Ovary (tissue), 9 donors: Measurements from ENCODE around the gene STAMBPL1. TPM values are rescaled to one million over a fixed set of nuclear protein-coding genes. Genes with fewer than 3 reads are reported as not detected.
A peak's percentile ranks its signal among the peaks of the same experiment; 100 is the strongest.

Experiments
- DNase-seq, 5 donors: peaks; one replicate each; pipeline ENCODE4 v3.0.0-alpha.2; 2019 to 2020
- H3K27ac ChIP-seq, 2 donors: fragments of 200-600 bp; one replicate each; pipeline versions ENCODE4 v1.5.1 to v1.8.0; 2019 to 2022
- H3K27me3 ChIP-seq: fragments of 200-600 bp; one replicate; pipeline ENCODE4 v1.8.0; 2022
- H3K36me3 ChIP-seq: fragments of 200-600 bp; sonication (generic); one replicate; pipeline ENCODE4 v1.5.1; 2019
- H3K4me1 ChIP-seq: one replicate; pipeline ENCODE4 v1.8.1; 2013; ENCODE audit warnings: mild to moderate bottlenecking, moderate library complexity; ENCODE audit not compliant: insufficient read depth
- H3K4me3 ChIP-seq: fragments of 200-600 bp; sonication (generic); one replicate; pipeline ENCODE4 v1.5.1; 2017
- H3K9me3 ChIP-seq, 2 donors: fragments of 200-600 bp in 1 of 2; sonication (generic) in 1 of 2; one replicate each; pipeline versions ENCODE4 v1.5.1 to v1.8.1; 2013 to 2019; ENCODE audit warnings: mild to moderate bottlenecking in 1 of 2, moderate library complexity in 1 of 2
- EP300 ChIP-seq: sonication (generic); formaldehyde crosslinking; IDR thresholded peaks from one replicate; pipeline ENCODE4 v1.6.1; 2017; ENCODE audit warnings: antibody characterized with exemption
- POLR2A ChIP-seq: fragments of 450-650 bp; IDR thresholded peaks from one replicate; pipeline ENCODE4 v1.6.1; 2017; ENCODE audit warnings: antibody characterized with exemption, mild to moderate bottlenecking, moderate library complexity
- WGBS, 3 donors: extraction: QIAGEN DNeasy Blood & Tissue Kit in 1 of 3; methylation state at CpG; one replicate each; pipeline versions ENCODE4 v1.1.5 to v1.1.7; 2013 to 2017; 5-methylcytosine and 5-hydroxymethylcytosine counted together
- intact Hi-C, 4 donors: fragments of 100-400 bp; cut with DNase I; formaldehyde crosslinking; loops; one replicate each; pipeline versions ENCODE4 v1.11.0 to v1.15.1; 2022 to 2023
- polyA plus RNA-seq, 2 donors: library from polyadenylated mRNA; stranded (reverse); fragments of 200-250 nt in 1 of 2; fragments of 350-450 nt in 1 of 2; fragmentation: Illumina TruSeq in 1 of 2; extraction: RNeasy Lipid Tissue Mini Kit (QIAGEN cat#74804) in 1 of 2; gene quantifications; one replicate each; pipeline ENCODE4 v1.2.3, GENCODE V29; 2013 to 2014
- total RNA-seq, 7 donors: library from RNA; depleted of rRNA in 2 of 7; stranded (reverse); fragments of >200 nt in 2 of 7; fragmentation: NEBNext Ultra II Directional in 3 of 7; extraction: Animal tissue kit (Norgen Biotek cat#: 25700) in 3 of 7; gene quantifications; one replicate each; pipeline versions ENCODE4 v1.1.0 to v1.2.4, GENCODE V29; 2016 to 2023
- TF ChIP-seq, protein P1 (sequence below), 3 donors: fragments of 450-650 bp in 2 of 3; fragments of 200-600 bp in 1 of 3; IDR thresholded peaks; one replicate each; pipeline versions ENCODE4 v1.5.1 to v1.8.0; 2016 to 2022; ENCODE audit warnings: antibody characterized with exemption in 3 of 3, mild to moderate bottlenecking in 1 of 3
- donor health status: DM: no; HTN: no; CAD: no; lungs with moderate emphysema.
- donor health status: DM: no; HTN: no; CAD: no.
- donor health status: Bipolar disorder and iron deficiency.
- donor health status: DM: yes; HTN: yes; CAD: no.
- donor health status: DM: no; HTN: no; CAD: no.
- donor health status: DM: yes; HTN: yes; CAD: no.

Gene STAMBPL1
- total and polyA plus RNA-seq, 9 donors: 7.9 to 39.6 (median 14.4) TPM

DNA sequence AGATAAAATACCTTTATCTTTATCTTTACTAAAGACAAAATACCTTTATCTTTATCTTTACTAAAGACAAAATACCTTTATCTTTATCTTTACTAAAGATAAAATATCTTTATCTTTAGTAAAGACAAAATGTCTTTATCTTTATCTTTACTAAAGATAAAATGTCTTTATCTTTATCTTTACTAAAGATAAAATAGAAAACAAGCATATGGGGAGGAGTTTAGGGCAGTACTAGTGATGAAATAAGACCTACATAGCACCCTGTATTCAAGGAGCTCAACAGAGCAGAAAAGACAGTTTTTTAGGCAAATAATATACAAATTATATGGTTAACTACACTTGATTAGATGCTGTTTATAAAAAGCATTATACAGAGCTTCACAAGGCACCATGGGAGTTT lies 47.7 kb upstream of the STAMBPL1 start:
- TF ChIP-seq EP300: no peak
- TF ChIP-seq, protein P1, sequence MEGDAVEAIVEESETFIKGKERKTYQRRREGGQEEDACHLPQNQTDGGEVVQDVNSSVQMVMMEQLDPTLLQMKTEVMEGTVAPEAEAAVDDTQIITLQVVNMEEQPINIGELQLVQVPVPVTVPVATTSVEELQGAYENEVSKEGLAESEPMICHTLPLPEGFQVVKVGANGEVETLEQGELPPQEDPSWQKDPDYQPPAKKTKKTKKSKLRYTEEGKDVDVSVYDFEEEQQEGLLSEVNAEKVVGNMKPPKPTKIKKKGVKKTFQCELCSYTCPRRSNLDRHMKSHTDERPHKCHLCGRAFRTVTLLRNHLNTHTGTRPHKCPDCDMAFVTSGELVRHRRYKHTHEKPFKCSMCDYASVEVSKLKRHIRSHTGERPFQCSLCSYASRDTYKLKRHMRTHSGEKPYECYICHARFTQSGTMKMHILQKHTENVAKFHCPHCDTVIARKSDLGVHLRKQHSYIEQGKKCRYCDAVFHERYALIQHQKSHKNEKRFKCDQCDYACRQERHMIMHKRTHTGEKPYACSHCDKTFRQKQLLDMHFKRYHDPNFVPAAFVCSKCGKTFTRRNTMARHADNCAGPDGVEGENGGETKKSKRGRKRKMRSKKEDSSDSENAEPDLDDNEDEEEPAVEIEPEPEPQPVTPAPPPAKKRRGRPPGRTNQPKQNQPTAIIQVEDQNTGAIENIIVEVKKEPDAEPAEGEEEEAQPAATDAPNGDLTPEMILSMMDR (IDR thresholded peaks at IDR 0.05): no peak
- TF ChIP-seq POLR2A: no peak
- intact Hi-C loops: loop anchor here in 2 of 4 donors (10.0 kb wide), 2 partner anchors 192 to 382 kb away; no protein-coding TSS in a partner anchor
- no peaks in the 10 kb centered on the region for H3K4me1 ChIP-seq
- no peak for DNase-seq
- no peaks in the 10 kb centered on the region for H3K9me3 ChIP-seq
- H3K27ac ChIP-seq: no peak overlapping the region
- no peaks in the 10 kb centered on the region for H3K27me3 ChIP-seq
- no peaks in the 10 kb centered on the region for H3K36me3 ChIP-seq
- H3K4me3 ChIP-seq: no peak overlapping the region

DNA sequence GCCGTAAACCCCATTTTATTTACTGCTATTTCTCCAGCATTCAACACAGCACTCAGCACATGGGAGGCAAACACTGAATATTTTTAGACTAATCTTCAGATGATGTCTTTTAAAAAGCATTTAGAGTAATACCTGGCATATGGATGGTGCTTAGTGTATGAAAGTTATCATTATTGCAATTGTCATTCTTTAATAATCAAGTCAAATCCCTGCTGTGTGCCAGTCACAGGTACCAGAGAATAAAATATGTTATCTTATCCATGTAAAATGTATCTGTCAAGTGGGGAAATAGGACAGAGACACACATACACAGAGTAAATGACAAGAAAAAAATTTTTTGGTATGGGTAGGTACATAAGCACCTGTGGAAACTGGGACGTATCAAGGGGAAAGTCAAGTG lies 46.9 kb upstream of the STAMBPL1 start:
- WGBS, 3 donors: 90 to 97% (median 96%) methylated on average over 2 of the region's 2 CpGs
- TF ChIP-seq, protein P1 (IDR thresholded peaks at IDR 0.05): no peak
- TF ChIP-seq EP300 (no peak), POLR2A (no peak)
- H3K27ac ChIP-seq: no peak overlapping the region
- H3K4me1 ChIP-seq: no peaks in the 10 kb centered on the region
- H3K36me3 ChIP-seq: no peaks in the 10 kb centered on the region
- H3K4me3 ChIP-seq: no peak overlapping the region
- no peaks in the 10 kb centered on the region for H3K27me3 ChIP-seq
- DNase-seq: no peak
- intact Hi-C loops: loop anchor here in 2 of 4 donors (10.0 kb wide), 2 partner anchors 192 to 382 kb away; no protein-coding TSS in a partner anchor
- no peaks in the 10 kb centered on the region for H3K9me3 ChIP-seq

DNA sequence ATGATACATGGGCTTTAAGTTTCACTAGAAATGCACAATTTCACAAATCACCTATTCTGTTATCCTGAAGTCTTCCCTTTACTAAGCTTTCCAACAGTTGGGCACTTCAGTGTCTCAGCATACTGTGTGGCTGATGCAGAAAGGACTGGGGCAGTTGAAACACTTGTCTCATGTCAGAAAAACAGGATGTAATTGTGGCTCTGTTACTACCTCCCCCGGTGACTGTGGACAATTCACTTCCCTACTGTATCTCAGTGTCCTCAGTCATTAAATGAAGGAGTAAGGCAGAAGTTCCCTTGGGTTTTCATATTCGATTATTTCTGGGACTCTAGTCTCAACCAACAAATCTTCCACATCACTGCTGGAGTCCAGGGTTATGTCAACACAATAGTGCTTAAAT lies 46.3 kb upstream of the STAMBPL1 start:
- Histone ChIP-seq H3K36me3 (no peaks in the 10 kb centered on the region), H3K4me3 (no peak overlapping the region), H3K4me1 (no peaks in the 10 kb centered on the region), H3K27ac (no peak overlapping the region), H3K9me3 (no peaks in the 10 kb centered on the region), H3K27me3 (no peaks in the 10 kb centered on the region)
- no peak for TF ChIP-seq EP300
- TF ChIP-seq, protein P1 (IDR thresholded peaks at IDR 0.05): no peak
- no peak for DNase-seq
- intact Hi-C loops: loop anchor here in 2 of 4 donors (10.0 kb wide), 2 partner anchors 191 to 381 kb away; no protein-coding TSS in a partner anchor
- WGBS, 3 donors: 65 to 77% (median 68%) methylated on average over 2 of the region's 2 CpGs

DNA sequence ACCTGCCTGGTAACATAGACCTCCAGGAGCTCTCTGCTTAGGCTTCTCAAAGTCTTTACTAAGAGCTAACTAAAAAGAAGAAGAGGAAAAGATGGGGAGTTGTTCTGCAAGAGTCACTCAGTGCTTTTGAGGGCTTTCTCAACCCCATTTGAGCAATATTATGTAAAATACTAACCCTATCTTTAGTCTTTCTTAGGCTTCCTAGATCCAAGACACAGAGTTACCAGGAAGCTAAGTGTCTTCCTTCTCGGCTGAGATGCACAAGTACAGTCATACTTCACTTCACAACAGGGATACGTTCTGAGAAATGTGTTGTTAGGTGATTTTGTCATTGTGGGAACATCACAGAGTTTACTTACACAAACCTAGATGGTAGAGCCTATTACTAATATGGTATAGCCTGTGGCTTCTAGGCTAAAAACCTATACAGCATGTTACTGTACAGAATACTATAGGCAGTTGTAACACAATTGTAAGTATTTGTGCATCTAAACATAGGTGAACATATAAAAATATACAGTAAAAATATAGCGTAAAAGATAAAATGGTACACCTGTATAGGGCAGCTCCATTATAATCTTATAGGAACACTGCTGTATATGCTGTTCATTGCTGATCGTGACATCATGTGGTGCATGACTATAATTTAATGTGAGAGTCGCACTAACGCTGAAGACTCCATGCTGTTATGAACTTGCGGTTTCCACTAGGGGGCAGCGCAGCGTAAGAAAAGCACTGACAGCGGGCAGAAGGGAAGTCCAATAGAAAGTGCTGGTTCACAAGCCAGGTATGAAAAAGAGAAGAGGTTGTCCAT lies 44.7 kb upstream of the STAMBPL1 start:
- Histone ChIP-seq H3K27me3 (no peaks in the 10 kb centered on the region), H3K4me3 (no peak overlapping the region), H3K9me3 (no peaks in the 10 kb centered on the region), H3K4me1 (no peaks in the 10 kb centered on the region), H3K36me3 (no peaks in the 10 kb centered on the region), H3K27ac (no peak overlapping the region)
- intact Hi-C loops: loop anchor here (5.0 to 10.0 kb wide), 4 partner anchors 97 to 382 kb away; no protein-coding TSS in a partner anchor
- TF ChIP-seq EP300 (no peak), POLR2A (peak; percentile 25)
- TF ChIP-seq, protein P1 (IDR thresholded peaks at IDR 0.05): peak; percentile 76 to 93 (median 91)
- DNase-seq: peak; percentile 78 to 91 (median 88)
- 17 to 18% (median 18%) methylated on average over 10 of the region's 10 CpGs for WGBS, 3 donors
